ENCODE results near the gene C2orf66.

DNA sequence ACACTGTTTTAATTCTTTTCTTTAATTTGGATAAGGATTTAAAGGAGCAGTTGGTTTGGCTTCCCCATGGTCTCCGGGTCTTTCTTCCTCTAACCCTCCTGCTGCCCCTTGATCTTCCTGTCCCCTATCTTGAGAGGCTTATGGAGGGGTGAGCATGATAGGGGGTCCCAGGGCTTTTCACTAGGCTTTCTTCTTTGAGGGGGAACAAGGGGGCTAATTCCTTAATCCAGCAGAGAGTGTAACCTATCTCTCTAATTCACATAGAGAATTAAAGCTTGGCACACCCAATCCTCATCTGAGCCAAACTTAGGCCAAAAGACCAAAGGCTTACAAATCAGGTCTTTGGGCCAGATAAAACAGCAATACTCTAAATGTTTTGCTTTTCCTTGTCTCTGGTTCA is 21.5 kb upstream of the C2orf66 start:
- TF ChIP-seq POLR2A (IDR thresholded peaks at IDR 0.05) (no peak), POLR2AphosphoS5 (IDR thresholded peaks at IDR 0.05) (no peak)
- TF ChIP-seq, protein P1, sequence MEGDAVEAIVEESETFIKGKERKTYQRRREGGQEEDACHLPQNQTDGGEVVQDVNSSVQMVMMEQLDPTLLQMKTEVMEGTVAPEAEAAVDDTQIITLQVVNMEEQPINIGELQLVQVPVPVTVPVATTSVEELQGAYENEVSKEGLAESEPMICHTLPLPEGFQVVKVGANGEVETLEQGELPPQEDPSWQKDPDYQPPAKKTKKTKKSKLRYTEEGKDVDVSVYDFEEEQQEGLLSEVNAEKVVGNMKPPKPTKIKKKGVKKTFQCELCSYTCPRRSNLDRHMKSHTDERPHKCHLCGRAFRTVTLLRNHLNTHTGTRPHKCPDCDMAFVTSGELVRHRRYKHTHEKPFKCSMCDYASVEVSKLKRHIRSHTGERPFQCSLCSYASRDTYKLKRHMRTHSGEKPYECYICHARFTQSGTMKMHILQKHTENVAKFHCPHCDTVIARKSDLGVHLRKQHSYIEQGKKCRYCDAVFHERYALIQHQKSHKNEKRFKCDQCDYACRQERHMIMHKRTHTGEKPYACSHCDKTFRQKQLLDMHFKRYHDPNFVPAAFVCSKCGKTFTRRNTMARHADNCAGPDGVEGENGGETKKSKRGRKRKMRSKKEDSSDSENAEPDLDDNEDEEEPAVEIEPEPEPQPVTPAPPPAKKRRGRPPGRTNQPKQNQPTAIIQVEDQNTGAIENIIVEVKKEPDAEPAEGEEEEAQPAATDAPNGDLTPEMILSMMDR (IDR thresholded peaks at IDR 0.05 in 8 of 11, conservative IDR thresholded peaks at IDR 0.05 in 3 of 11) = no peak

Measured in spleen (tissue), 7 donors.